ENCODE data around the gene PKIB. TPM values are rescaled to one million over a fixed set of nuclear protein-coding genes. Genes with fewer than 3 reads are reported as not detected.

Gene PKIB
- total and polyA plus RNA-seq, 2 donors (not counting 3 experiments of a cell fraction or from before 2014, with no cell fraction given): not detected

GRCh38 chr6:122709922-122710512, 99.8 kb downstream of the PKIB start:
- Histone ChIP-seq H3K27ac (ENCODE audit: insufficient read depth, low read depth, low read length) (no peak overlapping the region), H3K9ac (replicated peaks; ENCODE audit: extremely low read depth, insufficient read depth, low read length) (no peak overlapping the region), H3K9me3 (replicated peaks; ENCODE audit: control insufficient read depth, insufficient read depth, low read length) (no peaks in the 10 kb centered on the region), H3K27me3 (ENCODE audit: control insufficient read depth in 2 of 2, insufficient read depth in 2 of 2, low read length in 2 of 2) (no peaks in the 10 kb centered on the region), H3K9me1 (replicated peaks; ENCODE audit: control insufficient read depth, extremely low read depth, insufficient read depth, low read length) (no peaks in the 10 kb centered on the region), H3K4me3 (replicated peaks in 1 of 3; ENCODE audit: insufficient read depth in 1 of 3, low read depth in 1 of 3, low read length in 3 of 3) (no peak overlapping the region), H4K20me1 (replicated peaks; ENCODE audit: control insufficient read depth, extremely low read depth, insufficient read depth, low read length) (no peaks in the 10 kb centered on the region), H3K4me1 (ENCODE audit: control insufficient read depth, extremely low read depth, insufficient read depth, low read length) (no peaks in the 10 kb centered on the region), H3K36me3 (ENCODE audit: control insufficient read depth in 2 of 2, extremely low read depth in 1 of 2, insufficient read depth in 2 of 2, low read length in 2 of 2) (no peaks in the 10 kb centered on the region), H2AFZ (ENCODE audit: low read depth, low read length) (no peak overlapping the region), H3K4me2 (ENCODE audit: insufficient read depth, low read length) (no peak overlapping the region), H3K79me2 (ENCODE audit: control insufficient read depth, insufficient read depth, low read length) (no peaks in the 10 kb centered on the region)
- dilution Hi-C loops (cut with MboI; ENCODE audit: extremely low pct_ligation_motif_present, low sequenced_read_pairs) (no loop called here), intact Hi-C loops (cut with micrococcal nuclease) (no loop called here)
- TF ChIP-seq GATA2 (IDR thresholded peaks at IDR 0.05; ENCODE audit: insufficient read depth, insufficient read length, low read depth, low read length) (no peak), POLR2AphosphoS5 (IDR thresholded peaks at IDR 0.05; ENCODE audit: insufficient read depth, low read depth, low read length) (no peak), POLR2A (IDR thresholded peaks at IDR 0.05; ENCODE audit: low read depth, low read length) (no peak), FOS (IDR thresholded peaks at IDR 0.05; ENCODE audit: borderline replicate concordance, insufficient read depth, low read length) (no peak)
- ChIA-PET POLR2A (no interaction called here), CTCF (no interaction called here)
- BruUV-seq (replicated peaks): no TSS peak
- no peak for FAIRE-seq
- no peak for DNase-seq (ENCODE audit: low read depth, low spot score)

- CTCF ChIA-PET: interaction anchor here (2.6 kb wide), 1 partner anchor 8 kb away, joined by 7 read pairs; no protein-coding TSS in a partner anchor
- no peak overlapping the region for H3K27ac ChIP-seq (ENCODE audit: insufficient read depth, low read depth, low read length)
These were observed 100.9 kb downstream of the PKIB start for GRCh38 chr6:122710908-122711635.

More at GRCh38 chr6:122710908-122711635, 100.9 kb downstream of the PKIB start:
- H3K79me2 ChIP-seq (ENCODE audit: control insufficient read depth, insufficient read depth, low read length): no peaks in the 10 kb centered on the region
- no peak overlapping the region for H3K4me3 ChIP-seq (replicated peaks in 1 of 3; ENCODE audit: insufficient read depth in 1 of 3, low read depth in 1 of 3, low read length in 3 of 3)
- H3K27me3 ChIP-seq (ENCODE audit: control insufficient read depth in 2 of 2, insufficient read depth in 2 of 2, low read length in 2 of 2): no peaks in the 10 kb centered on the region
- H3K4me1 ChIP-seq (ENCODE audit: control insufficient read depth, extremely low read depth, insufficient read depth, low read length): no peaks in the 10 kb centered on the region
- DNase-seq (ENCODE audit: low read depth, low spot score) (no peak), FAIRE-seq (no peak)
- H3K9me3 ChIP-seq (replicated peaks; ENCODE audit: control insufficient read depth, insufficient read depth, low read length): no peaks in the 10 kb centered on the region
- no peak for TF ChIP-seq FOS (IDR thresholded peaks at IDR 0.05; ENCODE audit: borderline replicate concordance, insufficient read depth, low read length)
- no peak for TF ChIP-seq MAX (IDR thresholded peaks at IDR 0.05; ENCODE audit: insufficient read depth, insufficient read length)
- TF ChIP-seq GATA2 (IDR thresholded peaks at IDR 0.05; ENCODE audit: insufficient read depth, insufficient read length, low read depth, low read length): no peak
- TF ChIP-seq POLR2AphosphoS5 (IDR thresholded peaks at IDR 0.05; ENCODE audit: insufficient read depth, low read depth, low read length): no peak
- TF ChIP-seq JUN (IDR thresholded peaks at IDR 0.05; ENCODE audit: borderline replicate concordance, insufficient read depth, insufficient read length, low read depth): no peak
- TF ChIP-seq EZH2 (IDR thresholded peaks at IDR 0.05; ENCODE audit: borderline replicate concordance, low read depth, low read length, severe bottlenecking): no peak
- TF ChIP-seq CTCF (IDR thresholded peaks at IDR 0.05; ENCODE audit: extremely low read depth in 1 of 2, insufficient read depth in 1 of 2, low read depth in 1 of 2, low read length in 2 of 2): no peak
- no peak for TF ChIP-seq POLR2A (IDR thresholded peaks at IDR 0.05; ENCODE audit: low read depth, low read length)
- TF ChIP-seq MYC (IDR thresholded peaks at IDR 0.05; ENCODE audit: low read depth, low read length): no peak
- H3K9ac ChIP-seq (replicated peaks; ENCODE audit: extremely low read depth, insufficient read depth, low read length): no peak overlapping the region
- no TSS peak for BruUV-seq (replicated peaks)
- intact Hi-C loops (cut with micrococcal nuclease): no loop called here
- H3K9me1 ChIP-seq (replicated peaks; ENCODE audit: control insufficient read depth, extremely low read depth, insufficient read depth, low read length): no peaks in the 10 kb centered on the region
- no peak overlapping the region for H2AFZ ChIP-seq (ENCODE audit: low read depth, low read length)
- POLR2A ChIA-PET: no interaction called here
- H3K4me2 ChIP-seq (ENCODE audit: insufficient read depth, low read length): no peak overlapping the region
- dilution Hi-C loops (cut with MboI; ENCODE audit: extremely low pct_ligation_motif_present, low sequenced_read_pairs): no loop called here
- no peaks in the 10 kb centered on the region for H4K20me1 ChIP-seq (replicated peaks; ENCODE audit: control insufficient read depth, extremely low read depth, insufficient read depth, low read length)
- no peaks in the 10 kb centered on the region for H3K36me3 ChIP-seq (ENCODE audit: control insufficient read depth in 2 of 2, extremely low read depth in 1 of 2, insufficient read depth in 2 of 2, low read length in 2 of 2)

Measured in endothelial cell of umbilical vein (primary cell).